Loucy (cell line): ENCODE data around the gene AHRR.
"Not testable (repeated sequence)": the region's sequence is repeated elsewhere in the genome, so short reads cannot be mapped to it uniquely, and the experiment has no call there.

Source experiments
- H2AFZ ChIP-seq: fragments of 200-600 bp; sonication (generic); 2 replicates; pipeline ENCODE4 v1.6.0; 2016; ENCODE audit warnings: antibody characterized with exemption, mild to moderate bottlenecking, low read length, moderate library complexity
- H3F3A ChIP-seq: fragments of 200-600 bp; 2 replicates; pipeline ENCODE4 v1.6.0; 2016; ENCODE audit warnings: antibody characterized with exemption, low read depth, mild to moderate bottlenecking
- H3K27me3 ChIP-seq: fragments of 200-600 bp; sonication (generic); 2 replicates; pipeline ENCODE4 v1.6.1; 2014; ENCODE audit warnings: low read length, mild to moderate bottlenecking; ENCODE audit not compliant: insufficient read depth, poor library complexity, severe bottlenecking
- H3K36me3 ChIP-seq: fragments of 200-600 bp; sonication (generic); 2 replicates; pipeline ENCODE4 v1.6.1; 2016; ENCODE audit warnings: low read length; ENCODE audit not compliant: insufficient read depth
- H3K4me1 ChIP-seq: fragments of 200-600 bp; sonication (generic); 2 replicates; pipeline ENCODE4 v1.5.1; 2014; ENCODE audit warnings: low read length, mild to moderate bottlenecking; ENCODE audit not compliant: insufficient read depth, poor library complexity, severe bottlenecking
- H3K4me2 ChIP-seq: fragments of 200-600 bp; sonication (generic); 2 replicates; pipeline ENCODE4 v1.6.0; 2014; ENCODE audit warnings: antibody characterized with exemption, low read length, low read depth, mild to moderate bottlenecking; ENCODE audit not compliant: poor library complexity, severe bottlenecking
- H3K4me3 ChIP-seq: fragments of 200-600 bp; sonication (generic); 2 replicates; pipeline ENCODE4 v1.5.1; 2014; ENCODE audit warnings: low read length, mild to moderate bottlenecking, mixed read lengths; ENCODE audit not compliant: poor library complexity, severe bottlenecking
- H3K79me2 ChIP-seq: fragments of 200-600 bp; sonication (generic); 2 replicates; pipeline ENCODE4 v1.6.1; 2014; ENCODE audit warnings: low read length; ENCODE audit not compliant: insufficient read depth
- H3K9ac ChIP-seq: fragments of 200-600 bp; sonication (generic); 2 replicates; pipeline ENCODE4 v1.6.0; 2014; ENCODE audit warnings: mild to moderate bottlenecking, low read depth, low read length, moderate library complexity; ENCODE audit not compliant: poor library complexity, severe bottlenecking
- H3K9me2 ChIP-seq: fragments of 200-600 bp; sonication (generic); replicated peaks from 2 replicates; pipeline ENCODE4 v1.6.1; 2016; ENCODE audit warnings: low read depth, low read length, mixed read lengths
- H3K9me3 ChIP-seq: fragments of 200-600 bp; sonication (generic); 2 replicates; pipeline ENCODE4 v1.6.1; 2014; ENCODE audit warnings: mild to moderate bottlenecking, antibody characterized with exemption, low read length, low read depth; ENCODE audit not compliant: insufficient read depth
- H4K20me1 ChIP-seq: fragments of 200-600 bp; sonication (generic); 2 replicates; pipeline ENCODE4 v1.6.0; 2014; ENCODE audit warnings: antibody characterized with exemption, low read length, mild to moderate bottlenecking; ENCODE audit not compliant: insufficient read depth, poor library complexity, severe bottlenecking
- CTCF ChIP-seq: fragments of 200-600 bp; sonication (generic); conservative IDR thresholded peaks from 2 replicates; pipeline ENCODE4 v1.5.1; 2014; ENCODE audit warnings: mild to moderate bottlenecking, antibody characterized with exemption, low read length
- EZH2phosphoT487 ChIP-seq: fragments of 200-600 bp; IDR thresholded peaks from 2 replicates; pipeline ENCODE4 v1.6.1; 2018; ENCODE audit warnings: antibody characterized with exemption, mild to moderate bottlenecking, moderate library complexity, borderline replicate concordance

The AHRR gene

DNA sequence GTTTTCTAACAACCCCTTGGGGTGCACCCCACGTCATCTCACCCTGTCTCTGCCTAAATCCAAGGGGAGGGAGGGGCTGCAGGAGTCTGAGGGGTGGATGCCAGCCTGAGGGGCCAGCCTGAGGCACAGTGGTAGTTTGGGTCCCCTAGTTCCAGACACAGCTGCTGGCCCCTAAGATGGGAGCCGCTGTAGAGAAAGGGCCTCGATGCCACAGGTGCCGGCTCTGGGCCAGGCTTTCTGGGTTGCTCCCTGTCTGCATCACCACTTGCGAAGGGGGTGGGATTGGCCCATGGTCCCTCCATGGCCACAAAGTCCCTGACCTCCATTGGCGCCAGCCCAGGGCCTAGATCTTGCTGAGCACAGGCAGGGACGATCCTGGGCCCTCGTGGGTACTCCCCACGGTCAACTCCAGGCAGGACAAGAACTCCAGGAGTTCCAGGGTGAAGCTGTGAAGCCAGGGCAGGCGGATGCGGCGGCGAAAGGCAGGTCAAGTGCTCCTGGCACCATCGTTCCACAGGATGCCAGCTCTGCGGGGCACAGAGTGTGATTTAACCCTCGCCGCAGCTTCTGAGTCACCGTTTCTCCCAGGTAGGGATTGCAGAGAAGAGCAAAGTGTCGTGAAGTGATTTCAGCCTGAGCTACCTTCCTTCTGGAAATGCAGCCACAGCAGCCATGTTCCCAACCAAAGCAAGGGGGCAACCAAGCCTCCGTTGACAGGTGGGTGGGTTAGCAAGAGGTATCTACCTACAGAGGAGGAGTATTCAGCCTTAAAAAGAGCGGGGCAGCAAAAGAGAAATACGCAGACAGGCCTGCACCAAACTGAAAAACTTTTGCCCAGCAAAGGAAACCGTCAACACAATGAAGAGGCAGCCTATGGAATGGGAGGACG is 79.9 kb downstream of the AHRR start:
- Histone ChIP-seq H4K20me1 (no peaks in the 10 kb centered on the region), H3F3A (no peaks in the 10 kb centered on the region), H3K4me1 (peaks cover 8% of the 10 kb centered on the region), H3K9me2 (no peaks in the 10 kb centered on the region), H3K36me3 (no peaks in the 10 kb centered on the region), H3K27me3 (no peaks in the 10 kb centered on the region), H3K9me3 (no peaks in the 10 kb centered on the region), H3K4me2 (no peak overlapping the region), H3K4me3 (no peak overlapping the region), H3K9ac (no peak overlapping the region), H3K79me2 (no peaks in the 10 kb centered on the region), H2AFZ (no peak overlapping the region)
- TF ChIP-seq CTCF (no peak), EZH2phosphoT487 (no peak)

GRCh38 chr5:402219-402614 is 80.7 kb downstream of the AHRR start:
- H3K9me3 ChIP-seq, H3K36me3 ChIP-seq, H3K9me2 ChIP-seq, H3K4me2 ChIP-seq, H3K4me1 ChIP-seq, H3K27me3 ChIP-seq, H3K79me2 ChIP-seq, H3K9ac ChIP-seq, H3F3A ChIP-seq, H4K20me1 ChIP-seq, H2AFZ ChIP-seq, H3K4me3 ChIP-seq: not testable (repeated sequence)

DNA sequence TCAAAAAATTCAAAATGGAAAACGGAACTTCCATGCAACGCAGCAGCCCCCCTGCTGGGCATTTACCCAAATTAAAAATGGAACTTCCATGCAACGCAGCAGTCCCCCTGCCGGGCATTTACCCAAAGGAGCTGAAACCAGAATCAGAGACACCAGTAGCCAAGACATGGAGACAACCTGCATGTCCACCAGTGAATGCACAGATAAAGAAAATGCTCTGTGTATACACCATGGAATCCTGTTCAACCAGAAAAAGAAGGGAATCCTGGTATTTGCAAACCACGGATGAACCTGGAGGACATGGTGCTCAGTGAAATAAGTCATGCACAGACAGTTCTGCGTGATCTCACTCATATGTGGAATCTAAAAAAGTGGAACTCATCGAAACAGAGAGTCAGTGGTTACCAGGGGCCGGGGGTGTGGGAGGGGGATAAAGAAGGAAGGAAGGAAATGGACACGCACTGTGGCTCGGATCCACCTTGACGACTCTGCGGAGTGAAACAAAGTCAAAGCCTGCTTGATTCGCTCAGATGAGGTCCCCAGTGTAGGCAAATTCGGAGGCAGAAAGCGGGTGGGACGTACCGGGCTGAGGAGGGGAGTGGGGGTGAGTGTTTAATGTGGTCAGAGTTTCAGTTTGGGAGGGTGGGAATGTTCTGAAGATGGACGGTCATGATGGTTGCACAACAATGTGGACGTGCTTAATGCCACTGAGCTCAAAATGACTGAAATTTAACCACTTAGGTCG is 81.3 kb downstream of the AHRR start:
- no peaks in the 10 kb centered on the region for H4K20me1 ChIP-seq
- H3K4me2 ChIP-seq: no peak overlapping the region
- H3K79me2 ChIP-seq: no peaks in the 10 kb centered on the region
- H3K9me2 ChIP-seq: no peaks in the 10 kb centered on the region
- H3K9me3 ChIP-seq: no peaks in the 10 kb centered on the region
- peaks cover 8% of the 10 kb centered on the region for H3K4me1 ChIP-seq
- TF ChIP-seq CTCF: no peak
- no peak for TF ChIP-seq EZH2phosphoT487
- H2AFZ ChIP-seq: no peak overlapping the region
- no peaks in the 10 kb centered on the region for H3K36me3 ChIP-seq
- H3K27me3 ChIP-seq: no peaks in the 10 kb centered on the region
- H3K4me3 ChIP-seq: no peak overlapping the region
- H3K9ac ChIP-seq: no peak overlapping the region
- H3F3A ChIP-seq: no peaks in the 10 kb centered on the region
